HL-60 (cell line): ENCODE data around the gene DNAH8.

Experiments
- CTCF ChIP-seq: IDR thresholded peaks from one replicate; pipeline ENCODE4 v1.5.1; 2011; ENCODE audit warnings: low read length, control low read depth, inconsistent platforms; ENCODE audit not compliant: insufficient read depth
- GABPA ChIP-seq: IDR thresholded peaks from 2 replicates; pipeline ENCODE4 v1.6.1; 2012; ENCODE audit warnings: low read depth
- POLR2AphosphoS5 ChIP-seq: IDR thresholded peaks from 2 replicates; pipeline ENCODE4 v1.6.1; 2012; ENCODE audit warnings: low read depth
- SPI1 ChIP-seq: IDR thresholded peaks from 2 replicates; pipeline ENCODE4 v1.6.1; 2012; ENCODE audit warnings: low read depth, mild to moderate bottlenecking, borderline replicate concordance
- TF ChIP-seq, protein P1 (sequence below): IDR thresholded peaks from 2 replicates; pipeline ENCODE4 v1.6.1; 2012; ENCODE audit warnings: low read depth; ENCODE audit not compliant: insufficient replicate concordance

DNA sequence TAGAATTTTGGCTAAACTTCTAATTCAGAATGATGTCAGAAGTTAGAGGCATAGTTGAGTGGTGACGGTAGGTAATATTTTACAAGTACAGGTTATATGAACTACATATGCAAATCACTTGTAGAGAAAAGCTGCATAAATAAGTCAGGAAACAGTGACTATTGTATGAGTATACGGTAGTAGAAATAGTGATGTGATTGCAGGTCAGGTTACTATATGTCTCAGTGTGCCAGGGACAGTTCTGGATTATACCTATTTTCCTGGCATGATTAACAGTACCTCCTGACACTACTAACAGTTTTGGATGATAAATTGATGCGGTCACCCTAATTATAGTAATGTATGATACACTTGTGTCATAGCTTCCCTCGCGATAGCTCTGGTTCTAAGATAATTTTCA, 9.2 kb downstream of the DNAH8 start:
- no peak for TF ChIP-seq GABPA
- TF ChIP-seq CTCF = no peak
- TF ChIP-seq SPI1 = no peak
- TF ChIP-seq, protein P1, sequence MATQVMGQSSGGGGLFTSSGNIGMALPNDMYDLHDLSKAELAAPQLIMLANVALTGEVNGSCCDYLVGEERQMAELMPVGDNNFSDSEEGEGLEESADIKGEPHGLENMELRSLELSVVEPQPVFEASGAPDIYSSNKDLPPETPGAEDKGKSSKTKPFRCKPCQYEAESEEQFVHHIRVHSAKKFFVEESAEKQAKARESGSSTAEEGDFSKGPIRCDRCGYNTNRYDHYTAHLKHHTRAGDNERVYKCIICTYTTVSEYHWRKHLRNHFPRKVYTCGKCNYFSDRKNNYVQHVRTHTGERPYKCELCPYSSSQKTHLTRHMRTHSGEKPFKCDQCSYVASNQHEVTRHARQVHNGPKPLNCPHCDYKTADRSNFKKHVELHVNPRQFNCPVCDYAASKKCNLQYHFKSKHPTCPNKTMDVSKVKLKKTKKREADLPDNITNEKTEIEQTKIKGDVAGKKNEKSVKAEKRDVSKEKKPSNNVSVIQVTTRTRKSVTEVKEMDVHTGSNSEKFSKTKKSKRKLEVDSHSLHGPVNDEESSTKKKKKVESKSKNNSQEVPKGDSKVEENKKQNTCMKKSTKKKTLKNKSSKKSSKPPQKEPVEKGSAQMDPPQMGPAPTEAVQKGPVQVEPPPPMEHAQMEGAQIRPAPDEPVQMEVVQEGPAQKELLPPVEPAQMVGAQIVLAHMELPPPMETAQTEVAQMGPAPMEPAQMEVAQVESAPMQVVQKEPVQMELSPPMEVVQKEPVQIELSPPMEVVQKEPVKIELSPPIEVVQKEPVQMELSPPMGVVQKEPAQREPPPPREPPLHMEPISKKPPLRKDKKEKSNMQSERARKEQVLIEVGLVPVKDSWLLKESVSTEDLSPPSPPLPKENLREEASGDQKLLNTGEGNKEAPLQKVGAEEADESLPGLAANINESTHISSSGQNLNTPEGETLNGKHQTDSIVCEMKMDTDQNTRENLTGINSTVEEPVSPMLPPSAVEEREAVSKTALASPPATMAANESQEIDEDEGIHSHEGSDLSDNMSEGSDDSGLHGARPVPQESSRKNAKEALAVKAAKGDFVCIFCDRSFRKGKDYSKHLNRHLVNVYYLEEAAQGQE = no peak
- no peak for TF ChIP-seq POLR2AphosphoS5
